ENCODE results near the gene VPS41.

Gene VPS41

DNA sequence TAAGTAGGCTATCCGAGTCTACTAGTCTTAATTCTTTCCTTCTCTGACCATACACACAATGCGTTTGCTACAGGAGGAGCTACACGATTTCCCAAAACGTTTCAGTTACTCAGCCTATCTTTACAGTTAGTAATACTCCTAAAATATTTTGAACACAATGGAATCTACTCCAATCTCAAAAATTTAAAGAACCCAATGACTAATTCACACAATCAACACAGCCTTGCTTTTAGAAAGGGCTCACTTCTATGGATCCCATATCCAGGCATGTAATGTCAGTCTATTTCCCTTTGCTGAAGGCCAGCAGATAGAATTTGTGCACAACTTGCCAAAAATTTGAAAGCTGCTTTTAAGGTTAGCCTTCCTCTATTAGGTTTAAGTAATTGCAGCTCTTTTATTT lies 107.2 kb downstream of the VPS41 start:
- no peak for DNase-seq (ENCODE audit: low spot score)

DNA sequence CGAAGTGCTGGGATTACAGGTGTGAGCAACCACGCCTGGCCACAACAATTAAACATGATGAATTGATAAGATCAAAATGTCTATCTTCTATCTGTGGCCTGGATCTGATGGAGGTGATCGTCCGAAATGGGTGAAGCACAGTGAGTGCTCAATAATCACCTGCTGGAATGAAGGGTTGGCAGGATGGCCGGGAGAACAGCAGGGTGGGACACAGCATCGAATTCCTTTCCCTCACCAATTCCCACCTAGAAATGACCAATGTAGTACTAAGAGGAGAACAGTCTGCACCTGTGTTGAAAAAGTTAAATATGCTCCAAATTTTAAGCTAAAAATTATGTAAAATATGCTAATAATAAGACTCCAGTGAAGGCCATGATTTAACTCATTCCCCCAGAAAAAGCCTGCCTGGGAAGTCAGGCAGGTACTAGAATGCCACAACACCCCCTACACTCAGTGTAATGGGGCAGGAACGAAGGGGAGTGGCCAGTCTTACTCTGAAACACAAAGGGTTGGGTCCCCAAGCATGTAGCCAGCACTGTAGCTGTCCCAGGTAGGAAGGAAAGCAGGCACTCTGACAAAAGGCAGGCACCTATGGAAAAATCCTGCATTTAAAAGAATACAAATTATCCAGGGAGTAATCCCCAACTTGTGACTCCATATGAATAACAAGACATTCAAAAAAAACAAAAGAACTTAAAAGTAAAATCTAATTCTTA lies 110.3 kb downstream of the VPS41 start:
- no peak for DNase-seq (ENCODE audit: low spot score)

DNA sequence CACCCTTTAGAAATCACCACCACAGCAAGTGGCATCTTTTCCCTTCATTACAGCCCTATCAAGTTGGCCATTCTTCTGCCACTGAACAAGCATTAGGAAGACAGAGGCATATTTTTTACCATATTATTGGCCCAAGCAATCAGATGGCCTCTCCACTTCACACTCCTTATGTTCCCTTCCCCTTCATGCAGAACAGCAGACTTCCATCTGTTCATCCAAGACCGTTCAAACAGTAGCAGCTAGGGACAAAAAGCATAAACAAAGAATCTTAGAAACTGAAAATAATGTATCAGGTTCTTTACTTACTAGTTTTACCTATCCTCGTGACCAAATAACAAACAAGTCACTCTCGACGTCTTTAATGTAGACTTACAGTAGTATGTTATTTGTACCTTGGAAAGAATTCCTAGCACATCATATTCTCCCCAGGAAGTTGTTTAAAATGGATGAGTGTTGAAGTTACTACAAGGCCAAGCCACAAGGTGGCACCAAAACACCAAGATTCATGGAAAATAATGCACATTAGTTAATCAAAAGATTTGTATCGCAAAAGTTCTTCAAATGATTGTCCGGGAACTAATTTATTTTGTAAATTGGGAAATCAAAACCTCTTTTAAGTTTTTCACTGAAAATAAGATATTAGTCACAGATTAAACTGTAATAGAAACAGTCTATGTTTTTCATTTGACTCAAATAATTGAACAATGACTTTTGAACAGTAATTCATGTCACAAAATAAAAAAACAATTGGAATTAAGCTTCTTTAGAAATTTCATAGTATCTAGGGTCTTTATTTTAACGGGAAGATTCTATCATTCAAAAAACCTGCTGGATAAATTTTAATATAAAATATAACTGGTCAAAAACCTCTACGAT lies 112.1 kb downstream of the VPS41 start:
- DNase-seq (ENCODE audit: low spot score), result peak; percentile 57

DNA sequence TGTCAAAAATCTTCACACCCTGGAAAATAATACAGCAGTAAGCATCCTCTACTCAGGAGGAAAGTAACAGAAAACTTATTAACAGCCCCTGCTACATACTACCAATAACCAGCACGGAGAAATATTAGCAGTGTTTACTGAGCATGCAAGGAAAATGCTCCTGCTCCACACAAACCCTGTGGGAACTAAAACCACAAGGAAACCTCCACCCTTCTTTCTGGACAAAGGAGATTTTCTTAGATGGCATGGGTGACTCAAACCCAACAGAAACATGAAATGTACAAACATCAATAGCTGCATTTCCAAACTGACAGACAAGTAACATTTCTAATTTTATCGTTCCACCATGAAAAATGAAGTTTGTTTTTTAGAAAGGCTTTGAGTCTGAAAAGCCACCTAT lies 113.4 kb downstream of the VPS41 start:
- no peak for DNase-seq (ENCODE audit: low spot score)

DNA sequence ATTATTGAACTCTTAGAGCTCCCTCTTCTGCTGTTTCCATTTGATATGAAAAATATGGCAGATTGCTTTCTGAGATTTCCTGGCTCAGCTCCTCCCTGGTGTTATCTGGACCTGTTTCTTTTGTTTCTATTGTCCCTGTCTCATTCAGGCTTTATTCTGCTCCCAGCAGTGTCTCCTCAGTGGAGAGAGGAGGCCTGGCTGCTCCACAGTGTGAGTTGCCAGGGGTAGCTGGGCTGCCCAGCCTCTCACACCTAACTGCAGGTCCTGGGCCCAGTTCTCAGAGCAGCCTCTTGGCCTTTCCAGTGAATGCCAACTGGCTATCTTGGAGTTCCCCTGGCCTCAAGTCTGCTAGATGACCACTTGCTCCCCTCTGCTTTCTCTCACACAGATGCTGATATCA lies 127.0 kb downstream of the VPS41 start:
- no peak for DNase-seq (ENCODE audit: low spot score)

DNA sequence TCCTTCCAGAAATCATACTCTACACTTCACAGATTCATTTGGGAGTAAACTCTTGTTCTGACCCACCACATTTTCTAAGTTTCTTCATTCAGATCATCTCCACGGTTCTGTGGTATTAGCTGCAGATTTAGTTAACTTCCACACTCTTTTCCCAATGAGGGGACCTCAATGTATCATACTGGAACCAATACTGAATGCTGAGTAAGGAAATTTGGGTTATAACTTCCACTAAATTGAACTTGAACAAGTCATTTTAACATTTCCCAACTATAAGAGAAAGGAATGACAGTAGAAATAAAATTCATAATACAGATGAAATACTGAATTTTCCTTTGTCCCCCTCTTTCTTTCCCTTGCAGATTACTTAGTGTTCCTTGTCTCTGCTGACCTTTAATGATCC lies 131.4 kb downstream of the VPS41 start:
- DNase-seq (ENCODE audit: low spot score), result no peak

DNA sequence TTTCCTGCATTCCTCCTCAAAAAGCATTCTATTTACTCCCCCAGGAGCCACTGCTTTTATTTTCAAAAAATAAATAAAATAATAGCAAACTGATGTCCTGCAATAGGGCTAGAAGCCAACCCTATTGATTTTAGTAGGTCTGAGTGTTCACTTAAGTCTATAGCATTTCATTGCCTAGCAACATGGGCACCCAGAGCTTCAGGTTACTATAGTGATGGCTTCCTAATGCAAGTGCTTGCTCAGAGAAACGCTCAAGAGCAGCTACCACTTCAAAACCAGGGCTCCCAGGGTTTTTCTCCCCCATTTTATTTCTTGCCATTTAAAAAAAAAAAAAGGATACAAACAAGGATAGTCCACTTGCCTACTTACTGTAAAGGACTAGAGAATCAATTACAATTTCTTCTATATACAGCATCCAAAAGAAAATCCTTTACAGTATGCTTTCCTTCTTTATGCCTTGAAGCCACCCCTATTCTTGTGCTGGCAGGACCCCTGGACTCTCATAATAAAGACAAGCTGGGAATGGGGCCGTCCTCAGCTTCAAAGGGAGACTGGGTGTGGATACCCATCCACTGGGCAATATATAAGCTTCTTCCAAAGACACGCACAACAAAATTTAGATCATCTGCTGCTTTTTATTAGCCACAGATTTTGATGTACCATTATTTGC lies 133.3 kb downstream of the VPS41 start:
- DNase-seq (ENCODE audit: low spot score), result no peak

DNA sequence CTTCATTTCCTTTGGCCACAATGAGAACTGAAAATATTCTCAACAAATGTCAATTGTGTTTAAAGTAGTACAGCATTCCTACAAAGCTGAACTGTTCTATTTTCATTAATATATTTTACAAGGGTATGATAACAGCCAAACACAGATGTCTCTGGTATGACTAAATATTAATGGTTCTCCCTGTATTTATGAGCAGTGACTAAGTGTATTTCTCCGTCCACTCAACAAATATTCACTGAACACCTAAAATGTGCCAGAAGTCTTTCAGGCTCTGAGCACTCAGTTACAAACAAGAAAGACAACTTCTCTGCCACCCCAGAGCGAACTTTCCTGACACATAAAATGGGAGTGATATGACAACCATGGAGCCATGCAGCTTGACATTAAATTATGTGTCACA lies 135.6 kb downstream of the VPS41 start:
- no peak for DNase-seq (ENCODE audit: low spot score)

DNA sequence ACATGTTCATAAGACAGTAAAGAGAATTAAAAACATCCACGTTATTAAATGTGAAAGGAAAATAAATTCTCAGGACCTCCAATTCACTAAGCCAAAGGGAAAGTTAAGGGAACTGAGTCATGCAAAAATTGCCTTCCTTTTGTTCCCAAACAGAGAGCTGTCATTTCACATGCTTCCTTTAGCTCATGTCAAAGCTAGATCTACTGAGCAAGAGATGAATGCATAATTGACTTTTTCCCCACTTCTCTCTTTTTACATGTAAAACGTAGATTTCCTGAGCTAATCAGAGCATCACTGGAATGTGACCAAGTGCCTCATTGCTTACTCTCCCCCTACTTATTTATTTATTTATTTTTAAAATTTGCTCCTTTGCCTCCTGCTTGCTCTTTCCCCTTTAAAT lies 148.8 kb downstream of the VPS41 start:
- DNase-seq (ENCODE audit: low spot score), result no peak

DNA sequence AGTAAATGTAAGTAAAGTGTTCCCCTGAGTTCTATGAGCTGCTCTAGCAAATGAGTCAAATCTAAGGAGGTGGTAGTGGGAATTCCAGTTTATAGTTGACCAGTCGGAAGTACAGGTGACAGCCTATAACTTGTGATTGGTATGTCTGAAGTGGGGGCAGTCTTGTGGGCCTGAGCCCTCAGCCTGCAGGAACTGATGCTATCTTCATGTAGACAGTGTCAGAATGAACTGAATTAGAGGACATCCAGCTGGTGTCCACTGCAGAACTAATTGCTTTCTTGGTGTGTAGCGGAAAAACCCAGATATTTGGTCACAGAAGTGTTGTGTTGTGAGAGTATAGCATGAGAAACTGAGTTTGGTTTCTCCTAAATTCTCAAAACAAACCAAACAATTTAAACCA lies 150.0 kb downstream of the VPS41 start:
- no peak for DNase-seq (ENCODE audit: low spot score)

DNA sequence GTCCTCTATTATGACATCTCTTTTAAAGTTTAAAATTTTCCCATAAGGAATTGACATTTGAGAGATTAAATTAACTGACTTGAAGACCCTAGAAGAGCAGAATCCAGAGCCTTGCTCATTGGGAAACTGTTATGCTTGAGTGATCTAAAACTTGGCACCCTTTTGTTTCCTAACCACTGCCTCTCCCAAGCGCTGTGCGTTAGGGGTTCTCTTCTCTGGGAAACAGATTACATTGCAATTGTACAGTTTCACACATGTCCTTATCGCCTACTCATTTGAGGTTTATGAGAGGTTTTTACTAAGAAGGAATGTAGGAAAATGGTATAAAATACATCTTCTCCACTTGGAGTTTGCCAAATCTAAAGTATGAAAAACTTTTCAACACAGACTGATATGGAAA lies 151.1 kb downstream of the VPS41 start:
- no peak for DNase-seq (ENCODE audit: low spot score)

DNA sequence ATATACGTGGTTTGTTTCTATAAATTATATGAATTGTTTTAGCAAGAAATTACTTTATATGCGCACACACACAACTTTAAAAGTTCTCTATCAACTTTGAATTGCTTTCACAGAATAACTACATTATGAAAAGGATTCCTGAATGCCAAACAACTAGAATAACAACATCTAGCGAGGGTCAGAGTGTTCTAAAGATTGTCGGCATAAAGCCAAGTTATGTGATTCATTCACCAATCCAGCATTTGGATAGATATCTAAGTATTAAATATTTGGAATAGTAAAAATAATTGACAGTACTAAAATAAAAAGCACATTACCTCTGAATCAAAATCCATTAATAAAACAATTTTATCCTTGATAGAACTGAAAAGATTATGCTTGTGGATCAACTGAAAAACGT lies 152.5 kb downstream of the VPS41 start:
- no peak for DNase-seq (ENCODE audit: low spot score)

DNA sequence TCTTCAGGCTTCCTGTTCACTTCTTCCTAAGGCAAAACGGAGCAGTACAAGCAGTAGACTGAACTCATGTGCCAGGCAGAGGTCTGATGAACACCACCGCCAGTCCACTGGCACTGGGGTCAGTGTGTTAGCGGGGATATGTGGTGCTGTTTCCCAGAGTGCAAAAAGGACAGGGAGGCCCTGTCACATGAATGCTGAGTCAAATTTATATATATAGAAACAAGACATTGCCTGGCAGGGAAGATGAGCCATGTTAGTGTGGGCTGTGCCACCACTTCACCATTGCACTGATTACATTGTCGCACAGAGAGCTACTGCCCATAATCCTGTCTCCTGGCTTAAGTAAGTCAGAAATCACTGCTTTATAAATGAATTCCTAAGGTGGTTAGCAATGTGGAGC lies 155.6 kb downstream of the VPS41 start:
- no peak for DNase-seq (ENCODE audit: low spot score)

DNA sequence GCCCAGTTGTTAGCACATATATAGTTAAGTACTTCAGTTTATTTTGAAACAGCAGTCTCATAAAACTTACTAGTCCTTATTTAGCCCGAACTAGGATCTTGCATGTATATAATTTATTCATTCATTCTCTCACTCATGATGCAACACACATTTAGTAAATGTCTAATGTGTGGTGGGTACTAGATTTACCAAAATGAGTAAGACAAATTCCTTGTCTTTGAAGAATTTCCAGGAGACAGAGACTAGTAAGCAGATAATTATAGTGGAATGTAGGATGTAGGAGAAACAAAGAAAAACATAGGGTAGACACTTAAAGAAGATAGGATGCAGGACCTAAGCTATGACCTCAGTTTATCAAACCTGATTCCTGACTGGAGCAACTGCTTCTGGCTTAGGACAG lies 157.6 kb downstream of the VPS41 start:
- DNase-seq (ENCODE audit: low spot score), result peak; percentile 27

DNA sequence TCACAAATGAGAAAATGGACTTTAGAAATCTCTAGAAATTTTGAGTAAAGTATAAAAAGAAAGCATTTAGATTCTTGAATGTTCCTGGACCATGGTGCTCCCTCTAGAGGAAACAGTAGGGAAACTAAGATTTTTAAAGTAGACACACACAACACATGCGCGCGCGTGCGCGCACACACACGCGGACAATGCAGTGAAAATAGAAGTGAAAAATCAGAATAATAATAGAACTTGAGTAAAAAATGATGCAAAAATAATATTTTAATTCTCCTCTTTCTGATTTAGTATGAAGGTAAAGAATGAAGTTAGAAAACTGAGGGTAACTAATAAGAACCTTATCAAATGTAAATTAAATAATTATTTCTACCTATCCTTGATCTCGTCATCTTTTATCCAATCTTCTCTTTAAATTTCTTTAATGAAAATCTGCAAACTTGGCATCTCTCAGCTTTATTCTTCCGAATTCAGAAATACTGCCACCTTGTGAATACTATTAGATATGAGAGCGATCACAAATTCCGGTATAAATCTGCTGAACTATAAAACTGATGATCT lies 160.9 kb downstream of the VPS41 start:
- no peak for DNase-seq (ENCODE audit: low spot score)

DNA sequence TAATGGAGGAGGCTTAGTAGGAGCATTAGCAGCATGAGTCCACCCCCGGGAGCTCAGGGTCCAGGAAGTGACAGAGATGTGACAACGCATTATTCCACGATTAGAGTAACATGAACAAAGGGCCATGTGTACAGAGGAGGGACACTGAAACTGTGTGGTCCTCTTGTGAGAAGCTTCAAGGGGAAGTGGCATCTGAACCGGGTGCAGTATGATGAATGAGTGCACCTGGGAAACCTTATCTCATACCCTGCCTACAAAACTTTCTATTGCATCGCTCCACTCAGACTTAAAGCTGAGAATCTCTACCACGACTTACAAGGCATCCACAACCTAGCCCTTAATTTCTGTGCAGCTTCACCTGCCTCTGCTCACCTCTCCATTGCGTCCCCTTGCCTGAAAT lies 162.6 kb downstream of the VPS41 start:
- DNase-seq (ENCODE audit: low spot score), result no peak

DNA sequence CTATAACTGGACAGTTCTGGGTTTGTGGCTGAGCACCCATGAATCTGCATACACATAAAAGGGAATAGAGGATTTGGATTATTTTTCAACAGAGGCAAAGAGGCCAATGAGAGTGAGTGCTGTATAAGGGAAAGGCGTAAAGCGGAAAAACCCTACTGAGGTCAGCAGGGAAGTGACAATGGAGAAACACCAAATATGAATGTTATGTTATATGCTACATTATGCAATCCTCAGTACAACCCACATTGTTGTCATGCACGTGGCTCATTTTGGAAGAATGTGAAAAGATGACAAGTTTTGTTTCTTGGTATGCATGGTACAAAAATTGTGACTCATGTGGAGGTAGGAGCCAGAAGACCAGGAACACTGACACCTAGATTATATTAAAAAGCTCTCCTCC lies 164.2 kb downstream of the VPS41 start:
- peak; percentile 49 for DNase-seq (ENCODE audit: low spot score)

DNA sequence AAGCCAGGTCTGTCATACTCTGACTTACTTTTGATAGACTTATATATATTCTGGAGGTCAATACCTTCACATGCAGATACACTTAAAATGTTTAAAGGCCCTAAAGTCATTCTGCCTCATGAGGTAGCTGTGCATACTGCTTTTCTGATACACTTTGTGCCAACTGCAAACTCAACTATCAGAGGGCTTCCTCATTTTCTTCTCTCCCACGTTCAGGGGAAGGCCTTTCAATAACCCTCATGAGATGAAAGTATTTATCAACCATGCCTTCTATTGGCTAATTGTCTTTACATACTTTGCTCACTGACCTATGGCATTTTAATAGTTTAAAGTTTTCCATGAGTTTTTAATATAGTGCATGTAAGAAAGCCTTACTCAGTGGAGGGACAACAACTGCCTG lies 165.1 kb downstream of the VPS41 start:
- no peak for DNase-seq (ENCODE audit: low spot score)

DNA sequence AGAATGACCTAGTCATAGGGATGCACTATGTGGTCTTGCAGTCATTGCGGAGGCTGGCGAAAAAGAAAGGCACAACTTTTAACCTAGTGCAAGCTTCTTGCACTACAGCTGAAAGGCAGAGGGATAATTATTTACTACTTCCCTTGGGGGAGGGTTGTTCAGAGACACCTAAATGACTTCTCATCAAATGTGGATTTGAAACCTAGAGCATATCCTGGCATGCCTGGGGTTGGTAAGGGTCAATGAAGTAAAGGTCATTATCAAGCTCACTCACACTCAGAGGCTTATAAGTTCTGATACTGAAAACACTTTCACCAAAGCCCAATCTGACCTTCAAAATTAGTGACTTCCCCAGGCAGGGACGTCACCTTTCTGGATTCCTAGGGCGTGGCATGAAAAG lies 168.9 kb downstream of the VPS41 start:
- no peak for DNase-seq (ENCODE audit: low spot score)

DNA sequence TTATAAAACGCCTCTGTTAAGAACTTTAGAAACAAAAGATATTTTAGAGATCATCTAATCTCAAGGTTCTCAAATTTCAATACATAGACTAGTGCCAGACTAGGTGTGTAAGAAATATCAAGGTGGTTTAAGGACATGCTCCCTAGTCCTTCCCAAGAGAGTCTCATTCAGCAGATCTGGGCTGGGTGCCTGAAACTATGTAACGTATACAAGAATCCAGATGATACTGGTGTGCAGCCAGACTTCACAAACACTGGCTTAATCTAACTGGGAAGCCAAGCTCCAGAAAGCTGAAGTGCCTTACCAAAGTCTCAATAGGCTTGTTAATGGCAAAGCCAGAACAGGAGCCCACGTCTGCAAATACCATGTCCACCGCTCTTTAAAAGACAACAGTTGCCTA lies 172.9 kb downstream of the VPS41 start:
- DNase-seq (ENCODE audit: low spot score), result no peak

DNA sequence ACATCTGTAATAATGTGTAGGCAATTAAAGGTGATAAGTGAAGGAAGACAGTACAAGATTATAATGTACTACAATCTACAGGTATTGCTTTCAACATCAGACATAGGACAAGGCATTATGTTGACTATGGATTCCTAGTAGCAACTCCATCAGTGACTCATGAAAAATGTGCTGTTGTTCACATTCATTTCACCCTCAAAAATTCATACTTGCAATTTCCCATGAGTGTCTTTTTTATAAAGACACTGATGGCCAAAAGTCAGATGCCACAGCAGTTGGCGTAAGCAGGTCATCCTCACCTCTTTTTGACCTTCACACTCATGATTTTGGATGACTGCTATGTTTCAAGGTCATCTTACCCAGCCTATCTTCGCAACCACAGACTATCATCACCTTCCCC lies 177.8 kb downstream of the VPS41 start:
- peak; percentile 44 for DNase-seq (ENCODE audit: low spot score)

DNA sequence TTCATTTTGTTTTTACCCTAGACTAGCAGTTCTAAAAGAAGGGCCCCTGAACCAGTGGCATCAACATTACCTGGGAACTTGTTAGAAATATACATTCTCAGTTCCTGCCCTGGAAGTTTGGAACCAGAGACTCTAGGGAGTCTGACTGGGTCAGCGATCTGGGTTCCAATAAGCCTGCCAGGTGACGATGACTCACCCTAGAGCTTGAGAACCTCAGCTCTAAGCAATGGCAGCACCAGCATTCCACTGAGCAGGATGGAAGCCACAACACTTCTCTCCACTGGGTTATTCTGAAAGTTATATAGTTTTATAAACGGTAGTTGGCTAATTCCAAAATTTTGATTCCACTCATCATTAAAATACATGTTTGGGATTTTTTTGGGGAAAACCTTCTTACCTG lies 180.8 kb downstream of the VPS41 start:
- no peak for DNase-seq (ENCODE audit: low spot score)
